Left ventricle myocardium inferior (tissue), 1 donor: ENCODE measurements around the gene TMEM187. TPM values are rescaled to one million over a fixed set of nuclear protein-coding genes. Genes with fewer than 3 reads are reported as not detected.

Source experiments
- DNase-seq: peaks from one replicate; pipeline ENCODE4 v3.0.0-alpha.2; 2020
- H3K27ac ChIP-seq: fragments of 200-600 bp; replicated peaks from 2 replicates; pipeline ENCODE4 v1.8.0; 2021
- H3K27me3 ChIP-seq: fragments of 200-600 bp; 2 replicates; pipeline ENCODE4 v1.8.0; 2021; ENCODE audit warnings: low read depth
- H3K36me3 ChIP-seq: fragments of 200-600 bp; 2 replicates; pipeline ENCODE4 v1.8.0; 2021
- H3K4me1 ChIP-seq: fragments of 200-600 bp; 2 replicates; pipeline ENCODE4 v1.8.0; 2021
- H3K4me3 ChIP-seq: fragments of 200-600 bp; 2 replicates; pipeline ENCODE4 v1.8.0; 2021; ENCODE audit warnings: mild to moderate bottlenecking, moderate library complexity
- H3K9me3 ChIP-seq: fragments of 200-600 bp; replicated peaks from 2 replicates; pipeline ENCODE4 v1.8.0; 2021
- CTCF ChIP-seq: fragments of 200-600 bp; IDR thresholded peaks from 2 replicates; pipeline ENCODE4 v1.8.0; 2021; ENCODE audit warnings: antibody characterized with exemption, mild to moderate bottlenecking, borderline replicate concordance
- intact Hi-C: fragments of 100-400 bp; cut with micrococcal nuclease; formaldehyde crosslinking; loops from one replicate; pipeline ENCODE4 v1.11.0; 2022
- total RNA-seq: library from RNA; stranded (reverse); fragmentation: NEBNext Ultra II Directional; extraction: Animal tissue kit (Norgen Biotek cat#: 25700); gene quantifications from one replicate; pipeline ENCODE4 v1.2.1, GENCODE V29; 2021
- donor health status: DM: no; HTN: yes; CAD: no; lungs with severe emphysema.

The TMEM187 gene
- total RNA-seq, 1 donor from 2014 or later, result 6.4 TPM

DNA sequence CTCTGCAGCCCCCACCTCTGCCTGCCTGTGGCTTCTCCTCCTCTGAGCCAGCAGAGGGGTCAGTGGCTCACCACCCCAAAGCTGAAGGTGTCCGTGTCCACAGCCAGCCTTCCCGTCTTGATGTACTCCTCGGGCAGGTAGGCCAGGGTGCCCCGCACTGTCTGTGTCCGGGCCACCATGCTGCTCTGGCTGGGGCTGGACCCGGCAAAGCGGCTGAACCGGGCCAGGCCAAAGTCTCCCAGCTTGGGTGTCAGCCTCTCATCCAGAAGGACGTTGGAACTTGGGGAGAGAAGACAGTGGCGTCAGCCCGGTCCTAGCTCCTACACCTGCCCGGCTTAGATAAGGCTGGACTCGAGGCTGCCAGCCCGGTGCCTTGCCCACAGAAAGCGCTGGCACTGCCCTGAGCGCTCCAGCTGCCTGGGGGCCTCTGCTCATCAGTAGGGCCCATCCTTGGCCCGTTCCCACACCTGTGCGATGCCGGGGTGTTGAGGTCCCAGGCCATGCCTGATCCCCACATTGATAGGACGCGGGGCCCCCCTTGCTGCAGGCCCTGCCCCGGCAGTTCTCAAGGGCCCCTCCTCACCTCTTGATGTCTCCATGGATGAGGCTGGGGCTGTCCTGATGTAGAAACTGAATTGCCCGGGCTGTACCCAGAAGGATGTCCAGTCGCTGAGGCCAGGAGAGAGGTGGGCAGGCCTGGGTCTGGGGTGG lies 44.0 kb downstream of the TMEM187 start:
- Histone ChIP-seq H3K4me1 (peaks cover 36% of the 10 kb centered on the region), H3K27ac (no peak overlapping the region), H3K36me3 (peaks cover 10% of the 10 kb centered on the region), H3K27me3 (no peaks in the 10 kb centered on the region), H3K9me3 (no peaks in the 10 kb centered on the region), H3K4me3 (no peak overlapping the region)
- intact Hi-C loops, result no loop called here
- DNase-seq, result no peak
- no peak for TF ChIP-seq CTCF

DNA sequence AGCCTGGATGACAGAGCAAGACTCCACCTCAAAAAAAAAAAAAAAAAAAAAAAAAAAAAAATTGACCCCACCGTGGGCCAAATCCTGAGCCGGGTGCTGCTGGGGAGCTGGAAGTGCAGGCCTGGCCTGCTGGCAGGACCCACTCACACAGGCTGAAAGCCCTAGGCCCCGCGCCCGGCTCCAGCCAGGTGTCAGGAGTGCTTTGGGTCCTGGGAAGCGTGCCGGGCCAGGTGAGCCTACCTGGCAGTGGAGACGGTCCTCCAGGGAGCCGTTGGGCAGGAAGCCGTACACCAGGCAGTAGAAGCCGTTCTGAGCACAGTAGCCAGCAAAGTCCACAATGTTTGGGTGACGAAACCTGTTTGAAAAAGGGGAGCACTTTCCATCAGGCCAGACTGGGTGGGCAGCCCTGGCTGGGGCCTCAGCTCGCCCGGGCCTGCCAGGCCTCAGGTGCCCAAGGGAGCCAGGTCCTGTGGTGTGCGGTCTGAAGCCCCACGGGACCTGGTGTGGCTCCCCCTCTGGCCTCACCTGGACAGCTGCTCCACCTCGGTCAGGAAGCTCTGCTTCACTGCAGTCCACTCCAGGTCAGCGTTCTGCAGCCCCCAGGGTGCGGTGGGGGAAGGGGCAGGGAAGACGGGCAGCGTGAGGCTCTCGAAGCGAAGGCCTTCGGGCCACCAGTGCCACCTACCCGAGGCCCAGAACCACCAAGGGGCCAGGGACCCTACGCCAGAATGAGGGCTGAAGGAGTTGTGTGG lies 45.4 kb downstream of the TMEM187 start:
- Histone ChIP-seq H3K36me3 (peaks cover 10% of the 10 kb centered on the region), H3K4me3 (no peak overlapping the region), H3K27me3 (no peaks in the 10 kb centered on the region), H3K4me1 (peaks cover 36% of the 10 kb centered on the region), H3K9me3 (no peaks in the 10 kb centered on the region), H3K27ac (no peak overlapping the region)
- no peak for DNase-seq
- TF ChIP-seq CTCF, result no peak
- intact Hi-C loops, result no loop called here

DNA sequence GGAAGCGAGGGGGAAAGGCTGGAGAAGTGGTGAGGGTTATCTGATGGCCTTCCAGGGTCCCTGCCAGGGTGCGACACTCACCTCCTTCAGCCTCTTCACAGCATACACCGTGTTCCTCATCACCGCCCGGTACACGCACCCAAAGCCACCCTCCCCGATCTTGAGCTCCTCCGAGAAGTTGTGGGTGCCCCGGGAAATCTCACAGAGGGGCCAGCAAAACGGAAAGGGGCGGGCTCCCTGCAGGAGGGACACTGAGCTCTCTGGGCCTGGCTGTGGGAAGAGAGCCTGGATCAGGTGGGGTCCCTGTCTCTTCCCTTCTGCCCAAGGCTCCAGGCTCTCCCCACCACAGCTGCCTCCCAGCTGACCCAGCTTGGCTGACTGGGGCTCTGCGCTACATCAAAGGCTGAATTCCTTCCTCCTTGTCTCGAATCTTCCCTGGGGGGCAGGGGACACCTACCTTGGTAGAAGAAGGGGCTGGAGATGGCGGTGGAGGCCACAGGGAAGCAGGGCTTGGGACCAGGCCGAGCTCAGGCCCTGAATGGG lies 46.0 kb downstream of the TMEM187 start:
- intact Hi-C loops, result no loop called here
- H3K27me3 ChIP-seq, result no peaks in the 10 kb centered on the region
- TF ChIP-seq CTCF, result no peak
- H3K27ac ChIP-seq, result peak overlapping the region; percentile 92
- no peak for DNase-seq
- H3K36me3 ChIP-seq, result peaks cover 10% of the 10 kb centered on the region
- H3K9me3 ChIP-seq, result no peaks in the 10 kb centered on the region
- peak overlapping the region; percentile 72 for H3K4me3 ChIP-seq
- H3K4me1 ChIP-seq, result peaks cover 33% of the 10 kb centered on the region

DNA sequence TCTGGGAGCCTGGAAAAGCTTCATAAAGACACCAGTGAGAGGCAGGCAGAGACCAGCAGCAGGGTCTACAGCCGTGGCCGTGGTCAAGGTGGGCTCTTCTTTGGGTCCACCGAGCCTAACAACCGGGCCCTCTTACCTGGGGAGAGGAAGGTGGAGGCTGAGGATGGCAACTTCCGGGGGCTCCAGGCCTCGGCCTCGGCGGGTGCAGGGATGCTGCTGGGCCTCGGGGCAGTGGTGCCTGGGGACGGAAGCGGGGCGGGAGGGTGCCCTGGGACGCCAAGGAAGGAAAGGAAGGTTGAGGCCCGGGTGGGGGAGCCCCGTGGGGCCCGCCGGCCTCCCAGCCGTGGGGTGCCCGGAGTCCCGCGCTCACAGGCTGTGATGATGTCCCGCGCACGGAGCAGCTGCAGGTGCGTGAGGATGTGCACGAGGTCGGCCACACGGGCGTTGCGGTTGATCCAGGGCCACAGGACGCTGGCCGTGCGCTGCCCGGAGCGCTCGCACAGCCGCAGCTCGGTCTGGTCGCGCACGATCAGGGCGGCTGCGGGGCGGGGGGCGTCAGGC lies 46.6 kb downstream of the TMEM187 start:
- intact Hi-C loops, result no loop called here

More for the DNA sequence above, 46.6 kb downstream of the TMEM187 start:
- peak overlapping the region; percentile 92 for H3K27ac ChIP-seq
- H3K27me3 ChIP-seq, result no peaks in the 10 kb centered on the region
- peaks cover 29% of the 10 kb centered on the region for H3K4me1 ChIP-seq
- TF ChIP-seq CTCF, result no peak
- no peaks in the 10 kb centered on the region for H3K9me3 ChIP-seq
- peak overlapping the region; percentile 72 for H3K4me3 ChIP-seq
- H3K36me3 ChIP-seq, result peaks cover 10% of the 10 kb centered on the region
- DNase-seq, result no peak
